Myocyte (in vitro differentiated cells): Measurements from ENCODE around the gene LCN1. TPM values are rescaled to one million over a fixed set of nuclear protein-coding genes. Genes with fewer than 3 reads are reported as not detected.
"Not testable (repeated sequence)": the region's sequence is repeated elsewhere in the genome, so short reads cannot be mapped to it uniquely, and the experiment has no call there.

Source experiments
- DNase-seq: peaks from one replicate; pipeline ENCODE4 v3.0.0-alpha.2; 2012; ENCODE audit warnings: low read depth
- total RNA-seq: library from RNA; depleted of rRNA; stranded (reverse); fragments of >200 nt; gene quantifications from 2 replicates; pipeline ENCODE4 v1.2.3, GENCODE V29; 2014

The LCN1 gene
- total RNA-seq, 1 donor from 2014 or later: not detected

DNA sequence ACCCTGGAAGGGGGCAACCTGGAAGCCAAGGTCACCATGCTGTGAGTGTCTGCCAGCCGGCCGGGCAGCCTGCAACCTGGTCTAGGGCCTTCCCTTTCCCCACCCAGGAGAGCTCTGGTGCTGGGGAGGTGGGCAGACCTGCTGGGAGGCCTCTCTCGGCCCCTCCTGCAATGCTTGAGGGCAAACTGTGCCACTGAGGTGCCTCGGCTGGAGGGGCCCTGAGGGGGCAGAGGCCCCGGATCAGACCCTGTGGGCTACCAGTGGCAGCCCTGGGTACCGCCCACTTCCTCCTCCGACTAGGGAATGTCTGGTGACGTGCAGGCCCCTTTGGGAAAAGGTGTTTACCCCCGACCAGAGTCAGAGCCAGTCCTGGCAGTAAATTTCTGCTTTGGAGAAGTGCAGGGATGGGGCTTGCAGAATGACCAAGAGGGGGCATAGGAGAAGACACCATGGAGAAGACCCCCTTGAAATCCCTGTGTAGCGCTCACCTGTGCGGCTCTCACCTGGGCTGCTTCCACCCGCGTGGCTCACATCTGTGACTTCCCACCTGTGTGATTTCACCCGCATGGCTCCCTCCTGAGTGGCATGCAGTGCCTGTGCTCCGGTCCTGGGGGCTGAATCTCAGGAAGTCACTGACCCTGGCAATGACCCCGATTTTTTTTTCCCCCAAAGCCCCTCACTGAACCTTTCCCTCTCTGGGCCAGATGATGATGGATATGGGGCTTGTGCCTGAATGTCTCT, 1.1 kb downstream of the LCN1 start:
- DNase-seq: no peak

DNA sequence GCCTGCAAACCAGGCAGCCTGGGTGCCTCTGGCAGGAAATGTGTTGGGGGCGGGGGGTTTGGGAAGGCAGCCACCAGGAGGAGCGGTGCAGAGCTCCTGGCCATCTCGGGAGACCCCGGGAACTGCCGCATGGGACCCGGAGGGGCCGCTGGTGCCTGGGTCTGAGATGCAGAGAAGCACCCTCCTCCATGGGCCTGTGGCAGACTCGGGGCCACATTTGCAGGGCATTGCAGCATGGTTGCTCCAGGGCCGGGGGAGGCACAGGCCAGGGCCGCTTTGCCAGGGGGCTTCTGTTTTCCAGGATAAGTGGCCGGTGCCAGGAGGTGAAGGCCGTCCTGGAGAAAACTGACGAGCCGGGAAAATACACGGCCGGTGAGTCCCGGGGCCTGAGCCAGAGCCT, 1.7 kb downstream of the LCN1 start:
- no peak for DNase-seq

DNA sequence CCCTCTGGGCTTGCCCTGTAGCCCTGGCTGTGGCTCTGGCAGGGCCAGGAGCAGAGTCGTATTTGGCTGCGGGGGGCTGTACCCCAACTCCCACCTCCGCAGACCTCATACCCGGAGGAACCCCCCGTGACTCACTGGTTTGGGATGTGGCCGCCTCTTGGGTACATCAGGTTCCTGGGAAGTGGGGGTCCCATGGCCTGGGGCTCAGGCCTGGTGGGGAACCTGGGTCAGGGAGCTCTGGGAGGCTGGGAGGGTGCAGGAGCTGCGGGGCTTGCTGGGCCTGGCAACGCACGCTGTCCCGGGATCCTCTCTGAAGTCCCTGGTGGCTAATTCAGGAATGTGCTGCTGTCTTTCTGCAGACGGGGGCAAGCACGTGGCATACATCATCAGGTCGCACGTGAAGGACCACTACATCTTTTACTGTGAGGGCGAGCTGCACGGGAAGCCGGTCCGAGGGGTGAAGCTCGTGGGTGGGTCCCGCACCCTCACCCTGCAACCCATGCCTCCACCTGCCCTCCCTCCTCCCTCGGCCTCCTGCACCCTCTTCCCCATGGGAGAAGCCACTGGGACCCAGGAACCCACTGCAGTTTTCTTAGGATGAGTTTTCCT, 2.4 kb downstream of the LCN1 start:
- no peak for DNase-seq

DNA sequence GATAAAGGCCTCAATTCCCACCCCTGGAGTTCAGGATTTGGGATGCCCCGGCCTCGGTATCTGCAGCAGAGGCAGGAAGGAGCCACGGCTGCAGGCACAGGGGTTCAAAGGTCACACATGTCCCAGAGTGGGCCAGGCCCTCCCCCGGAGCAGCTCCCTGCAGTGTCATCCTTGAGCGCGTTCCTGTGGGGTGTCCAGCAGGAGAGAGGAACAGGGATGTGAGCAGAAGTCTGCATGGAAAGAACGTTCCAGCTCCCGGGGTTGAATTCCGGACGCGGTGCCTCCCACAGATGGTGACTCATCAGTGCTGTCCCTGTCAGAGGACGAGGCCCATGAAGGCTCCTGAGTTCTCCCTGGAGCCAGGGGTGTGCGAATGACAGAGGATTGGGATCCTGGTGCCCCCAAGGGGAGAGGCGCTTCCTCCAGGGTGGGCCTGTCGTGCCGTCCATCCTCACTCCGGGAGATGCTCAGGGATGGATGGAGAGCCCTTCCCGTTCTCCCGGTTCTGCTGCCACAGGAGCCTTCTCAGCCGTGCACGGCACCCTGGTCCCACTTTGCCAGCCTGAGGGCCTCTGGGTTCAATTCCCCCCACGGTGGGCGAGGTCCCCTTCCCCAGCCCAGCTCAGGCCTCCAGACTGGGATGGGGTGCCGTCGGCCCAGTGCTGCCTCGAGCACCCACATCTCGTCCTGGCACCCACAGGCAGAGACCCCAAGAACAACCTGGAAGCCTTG, 3.1 kb downstream of the LCN1 start:
- peak; percentile 33 for DNase-seq

DNA sequence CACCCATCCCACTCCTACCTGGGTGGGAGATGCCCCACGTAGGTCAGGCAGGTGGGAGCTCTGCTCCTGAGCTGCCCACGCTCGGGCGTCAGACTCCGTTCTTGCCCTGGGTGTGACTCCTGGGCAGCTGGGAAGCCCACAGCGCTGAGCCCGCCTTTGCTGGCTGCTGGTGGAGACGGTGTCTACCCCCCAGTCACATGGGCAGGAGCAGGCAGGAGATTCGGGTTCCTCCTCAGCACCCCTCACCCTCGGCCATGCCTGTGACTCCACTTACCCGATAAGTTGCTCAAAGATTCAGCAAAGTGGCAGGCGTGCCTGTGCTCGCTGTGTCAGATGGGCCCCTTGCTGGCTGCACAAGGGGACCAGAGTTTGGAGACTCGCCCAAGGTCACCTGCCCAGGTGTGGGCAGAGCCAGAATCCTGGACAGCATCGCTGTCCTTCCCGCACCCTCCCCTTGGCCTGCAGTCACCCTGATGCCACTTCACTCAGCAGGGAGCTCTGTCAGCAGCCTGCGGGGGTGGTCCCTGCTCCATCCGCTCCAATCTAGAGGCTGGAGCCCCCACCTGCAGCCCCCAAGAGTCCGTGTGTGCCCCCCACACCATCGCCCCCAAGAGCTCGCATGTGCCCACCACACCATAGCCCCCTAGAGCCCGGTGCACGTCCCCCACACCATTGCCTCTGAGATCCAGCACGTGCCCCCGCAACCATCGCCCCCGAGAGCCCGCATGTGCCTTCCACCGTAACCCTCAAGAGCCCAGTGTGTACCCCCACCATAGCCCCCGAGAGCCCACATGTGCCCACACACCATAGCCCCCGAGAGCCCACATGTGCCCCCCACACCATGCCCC, 4.2 kb downstream of the LCN1 start:
- no peak for DNase-seq

DNA sequence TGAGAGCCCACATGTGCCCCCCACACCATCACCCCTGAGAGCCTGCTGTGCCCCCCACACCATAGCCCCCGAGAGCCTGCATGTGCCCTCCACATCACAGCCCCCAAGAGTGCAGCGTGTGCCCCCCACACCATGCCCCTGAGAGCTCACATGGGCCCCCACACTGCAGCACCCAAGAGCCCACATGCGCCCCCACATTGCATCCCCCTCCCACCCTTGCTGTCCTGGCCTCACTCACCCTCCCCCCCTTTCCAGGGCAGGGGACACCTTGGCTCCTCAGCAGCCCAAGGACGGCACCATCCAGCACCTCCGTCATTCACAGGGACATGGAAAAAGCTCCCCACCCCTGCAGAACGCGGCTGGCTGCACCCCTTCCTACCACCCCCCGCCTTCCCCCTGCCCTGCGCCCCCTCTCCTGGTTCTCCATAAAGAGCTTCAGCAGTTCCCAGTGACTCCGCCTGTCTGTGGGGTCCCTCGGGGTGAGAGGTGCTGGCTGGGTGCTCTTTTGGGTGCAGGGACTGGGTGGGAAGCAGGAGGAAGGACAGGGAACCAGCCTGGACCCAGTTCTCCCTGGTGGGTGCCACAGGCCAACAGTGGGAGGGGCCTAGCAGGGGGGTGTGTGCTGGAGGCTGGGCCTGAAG, 5.0 kb downstream of the LCN1 start:
- no peak for DNase-seq

DNA sequence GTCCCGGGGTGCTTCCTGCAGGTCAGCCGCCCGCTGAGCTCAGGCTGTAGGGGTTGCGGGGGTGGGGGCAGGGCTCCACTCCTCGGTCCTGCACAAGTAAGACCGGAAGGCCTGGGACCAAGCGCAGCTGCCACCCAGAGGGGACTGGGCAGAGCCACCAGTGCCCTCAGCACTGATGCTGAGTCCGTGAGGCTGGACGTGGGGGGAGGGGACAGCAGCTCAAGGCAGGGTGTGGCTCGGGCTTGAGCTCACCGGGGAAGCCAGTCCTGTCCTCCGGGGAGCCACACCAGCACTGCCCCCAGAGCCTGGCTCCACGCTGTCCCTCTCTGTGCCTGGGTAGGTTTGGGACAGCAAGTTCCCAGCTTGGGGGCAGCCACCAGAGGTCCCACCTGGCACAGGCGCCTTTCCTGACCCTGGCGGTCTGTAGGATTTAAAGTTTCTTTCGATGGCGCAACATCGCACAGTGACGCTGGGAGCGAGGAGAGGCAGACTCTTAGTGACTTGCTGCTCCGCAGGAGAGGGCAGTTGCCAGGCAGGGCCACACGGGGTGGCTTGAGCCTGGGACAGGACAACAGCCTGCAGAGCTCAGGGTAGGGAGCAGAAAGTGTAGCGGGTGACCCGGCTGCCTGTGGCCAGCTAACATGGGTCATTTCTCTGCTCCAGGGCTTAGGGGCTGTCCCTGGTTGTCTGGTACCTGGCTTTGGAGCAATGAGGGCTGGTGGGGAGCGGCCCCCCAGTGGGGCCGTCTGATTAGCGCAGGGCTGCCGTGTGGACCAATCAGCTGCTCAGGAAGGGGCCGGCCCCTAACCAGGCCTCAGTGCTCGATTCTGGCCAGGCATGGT, 5.7 kb downstream of the LCN1 start:
- DNase-seq: no peak

DNA sequence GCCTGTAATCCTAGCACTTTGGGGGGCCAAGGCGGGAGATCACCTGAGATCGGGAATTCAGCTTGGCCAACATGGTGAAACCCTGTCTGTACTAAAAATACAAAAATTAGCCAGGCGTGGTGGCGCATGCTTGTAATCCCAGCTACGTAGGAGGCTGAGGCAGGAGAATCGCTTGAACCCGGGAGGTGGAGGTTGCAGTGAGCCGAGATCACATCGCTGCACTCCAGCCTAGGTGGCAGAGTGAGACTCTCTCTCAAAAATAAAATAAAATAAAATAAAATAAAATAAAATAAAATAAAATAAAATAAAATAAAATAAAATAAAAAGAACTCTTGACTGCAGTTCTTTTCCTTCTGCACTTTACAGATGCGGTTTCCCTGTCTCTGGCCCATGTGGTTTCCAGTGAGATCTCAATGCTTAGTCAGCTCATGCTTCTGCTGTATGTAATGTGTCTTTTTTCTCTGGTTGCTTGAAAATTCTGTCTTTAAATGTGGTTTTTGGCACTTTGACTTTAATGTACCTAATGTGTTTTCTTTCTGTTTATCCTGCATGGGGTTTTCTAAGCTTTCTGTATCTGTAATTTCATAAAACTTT, 7.7 kb downstream of the LCN1 start:
- not testable (repeated sequence) for DNase-seq

DNA sequence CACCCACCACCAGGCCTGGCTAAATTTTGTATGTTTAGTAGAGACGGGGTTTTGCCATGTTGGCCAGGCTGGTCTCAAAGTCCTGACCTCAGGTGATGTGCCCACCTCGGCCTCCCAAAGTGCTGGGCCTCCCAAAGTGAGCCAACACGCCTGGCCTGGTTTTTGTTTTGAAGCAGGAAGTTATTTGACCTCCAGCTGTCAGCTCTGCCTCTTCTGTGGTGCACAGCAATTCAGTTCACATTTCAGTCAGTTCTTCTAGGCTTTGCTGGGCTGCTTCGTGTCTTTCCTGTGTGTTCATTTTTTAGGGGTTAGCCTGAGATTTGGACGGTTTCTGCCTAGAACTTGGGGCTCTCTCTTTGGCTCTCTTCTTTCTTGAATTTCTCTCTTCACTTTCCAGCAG, 8.9 kb downstream of the LCN1 start:
- DNase-seq: no peak

DNA sequence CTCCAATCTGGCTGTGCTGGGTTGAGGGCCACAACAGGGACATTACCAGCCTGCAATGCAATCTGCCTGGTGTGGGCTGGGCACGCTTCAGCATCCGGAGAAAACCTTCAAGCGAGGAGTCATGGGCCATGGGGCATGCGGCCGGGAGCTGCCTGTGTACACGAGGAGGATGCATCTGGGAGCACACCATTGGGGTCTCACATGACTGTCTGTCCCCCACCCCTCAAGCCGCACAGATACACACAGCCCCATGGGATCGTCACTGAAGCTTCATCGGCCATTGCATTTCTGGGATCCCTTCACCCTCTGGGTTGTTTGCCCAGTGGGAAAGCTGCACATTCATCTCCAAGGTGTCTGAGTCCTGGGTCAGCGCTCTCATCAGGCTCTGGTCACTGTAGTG, 9.9 kb downstream of the LCN1 start:
- no peak for DNase-seq

DNA sequence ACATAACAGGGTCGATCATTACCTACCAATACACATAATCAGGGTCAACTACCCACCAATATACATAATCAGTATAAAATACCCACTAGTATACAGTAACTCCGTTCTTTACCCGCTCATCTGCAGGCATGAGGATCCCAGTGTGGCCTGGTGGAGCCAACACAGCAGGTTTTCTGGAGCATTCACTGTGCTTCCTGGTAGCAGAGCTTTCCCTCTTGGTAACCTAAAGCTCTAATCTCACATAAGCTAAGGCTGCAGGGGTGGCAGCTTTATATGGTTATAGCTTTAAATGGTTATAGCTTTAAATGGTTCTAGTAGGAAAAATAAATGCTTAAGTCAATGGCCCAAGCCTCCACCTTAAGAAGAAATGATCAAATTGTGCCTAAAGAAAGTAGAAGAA, 11.9 kb downstream of the LCN1 start:
- DNase-seq: no peak

DNA sequence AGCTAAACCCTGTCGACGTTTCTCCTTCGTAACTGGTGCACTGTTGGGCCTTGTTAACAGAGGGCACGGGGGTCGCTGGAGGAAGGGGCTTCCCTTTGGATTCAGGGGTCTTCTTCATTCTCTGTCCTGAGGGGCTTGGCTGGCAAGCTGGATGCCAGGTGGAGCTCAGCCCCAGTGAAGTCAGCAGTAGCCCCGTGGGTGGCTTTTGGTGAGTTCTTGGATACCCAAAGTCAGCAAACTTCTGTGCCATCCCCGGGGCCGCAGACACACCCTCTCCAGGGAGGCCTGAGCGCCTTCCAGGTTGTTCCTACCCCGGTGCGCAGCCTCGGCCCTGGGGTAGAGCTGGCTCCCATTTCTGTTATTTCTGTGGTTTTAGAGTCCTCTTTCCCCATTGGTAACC, 12.4 kb downstream of the LCN1 start:
- DNase-seq: no peak

DNA sequence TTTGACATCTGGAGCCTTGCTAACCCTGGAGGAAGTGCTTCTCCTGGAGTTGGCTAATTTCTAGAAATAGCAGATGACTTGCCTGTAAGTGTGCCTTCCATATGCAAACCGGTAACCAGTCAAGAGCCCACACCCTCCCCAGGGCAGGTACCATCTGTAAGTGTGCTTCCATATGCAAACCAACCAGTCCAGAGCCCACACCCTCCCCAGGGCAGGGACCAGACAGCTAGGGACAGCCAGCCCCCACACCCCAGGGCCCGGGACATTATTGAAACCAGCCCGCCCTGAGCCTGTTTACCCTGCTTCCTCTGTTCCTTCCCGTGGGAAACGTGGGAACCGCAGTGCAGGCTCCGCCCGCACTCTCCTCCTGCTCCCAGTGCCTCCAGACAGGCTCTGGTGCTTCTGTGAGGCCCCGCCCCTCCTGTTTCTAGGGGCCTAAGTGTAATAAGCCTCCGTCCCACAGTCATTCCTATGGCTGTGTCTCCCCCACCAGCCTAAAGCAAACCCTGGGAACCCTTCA, 13.0 kb downstream of the LCN1 start:
- DNase-seq: not testable (repeated sequence)

DNA sequence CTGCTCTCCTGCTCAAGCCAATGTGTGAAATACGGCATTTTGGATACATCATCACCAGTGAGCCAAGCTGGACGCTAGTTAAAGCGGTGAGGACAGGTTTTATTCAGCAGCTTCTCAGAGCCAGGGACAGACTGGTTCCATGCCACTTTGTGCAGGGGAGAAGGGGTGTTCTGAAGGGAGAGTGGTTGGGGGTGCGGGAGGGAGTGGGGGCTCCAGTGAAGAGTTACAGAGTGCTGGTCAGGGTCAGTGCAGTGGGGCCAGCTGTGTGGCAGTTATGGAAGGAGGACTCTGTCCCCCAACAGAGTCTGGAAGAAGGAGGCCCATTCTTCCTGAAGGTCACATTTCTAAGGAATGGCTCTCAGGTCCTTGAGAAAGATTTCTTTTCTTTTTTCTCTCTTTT, 13.6 kb downstream of the LCN1 start:
- DNase-seq: not testable (repeated sequence)

DNA sequence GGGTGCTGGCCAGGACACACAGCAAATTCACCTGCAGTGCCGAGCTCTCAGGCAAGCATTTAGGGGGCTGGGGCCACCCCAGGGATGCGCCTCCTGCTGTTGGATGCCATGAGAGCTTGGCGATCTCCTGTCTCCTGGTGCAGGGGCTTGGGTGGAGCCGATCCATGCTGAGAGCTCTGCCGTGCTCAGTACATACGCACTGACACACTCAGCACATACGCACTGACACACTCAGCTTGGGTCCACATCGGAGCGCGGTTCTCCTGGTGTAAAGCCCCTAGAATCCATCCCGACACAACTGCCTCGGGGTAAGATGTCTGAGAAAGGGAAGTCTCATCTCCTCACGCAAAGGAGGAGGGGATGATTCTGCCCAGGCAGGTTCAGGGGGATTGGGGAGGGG, 14.4 kb downstream of the LCN1 start:
- not testable (repeated sequence) for DNase-seq

DNA sequence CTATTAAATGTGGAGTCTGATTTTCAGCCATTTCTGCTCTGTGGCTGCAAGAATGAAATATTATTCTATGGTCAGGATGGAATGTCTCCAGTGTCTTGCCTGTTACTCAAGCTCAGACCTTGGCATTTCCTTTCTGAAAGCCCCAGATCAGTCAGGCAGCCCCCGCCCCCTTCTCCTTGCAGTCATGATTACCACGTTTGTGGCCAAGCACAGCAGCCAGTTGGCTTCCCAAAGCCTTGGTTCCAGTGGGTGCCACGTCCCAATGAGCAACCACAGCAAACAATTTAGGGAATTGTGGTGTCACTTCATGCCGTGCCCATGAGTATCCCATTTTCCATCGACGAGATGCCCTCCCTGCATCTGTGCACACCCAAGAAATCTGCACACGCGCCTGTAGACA, 15.0 kb downstream of the LCN1 start:
- peak; percentile 33 for DNase-seq

DNA sequence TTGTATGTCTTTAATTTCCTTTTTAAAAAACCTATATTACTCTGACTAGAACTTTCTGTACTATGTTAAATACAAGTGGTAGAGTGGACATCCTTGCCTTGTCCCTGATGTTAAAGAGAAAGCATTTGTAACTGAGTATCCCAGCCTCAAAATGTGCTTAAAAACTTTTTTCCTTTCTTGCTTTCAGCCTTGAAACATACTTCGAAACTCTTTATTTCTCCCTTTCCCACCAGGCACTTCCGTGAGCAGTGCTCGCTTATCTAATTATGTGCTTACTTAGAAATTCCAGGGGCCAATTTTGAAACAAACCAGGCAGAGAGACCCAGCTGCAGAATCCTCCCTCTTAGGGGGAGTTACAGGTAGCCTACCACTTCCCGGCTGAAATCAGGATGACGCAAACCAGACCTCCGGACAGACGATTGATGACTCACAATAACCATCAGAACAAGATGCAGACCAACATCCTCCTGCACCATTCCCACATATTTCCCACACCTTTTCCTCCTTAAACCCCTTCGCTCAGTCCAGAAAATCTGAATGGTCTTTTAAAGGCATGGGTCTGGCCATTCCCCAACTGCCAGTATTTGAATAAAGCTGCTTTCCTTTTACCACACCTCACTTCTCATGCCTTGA, 22.1 kb downstream of the LCN1 start:
- DNase-seq: not testable (repeated sequence)

DNA sequence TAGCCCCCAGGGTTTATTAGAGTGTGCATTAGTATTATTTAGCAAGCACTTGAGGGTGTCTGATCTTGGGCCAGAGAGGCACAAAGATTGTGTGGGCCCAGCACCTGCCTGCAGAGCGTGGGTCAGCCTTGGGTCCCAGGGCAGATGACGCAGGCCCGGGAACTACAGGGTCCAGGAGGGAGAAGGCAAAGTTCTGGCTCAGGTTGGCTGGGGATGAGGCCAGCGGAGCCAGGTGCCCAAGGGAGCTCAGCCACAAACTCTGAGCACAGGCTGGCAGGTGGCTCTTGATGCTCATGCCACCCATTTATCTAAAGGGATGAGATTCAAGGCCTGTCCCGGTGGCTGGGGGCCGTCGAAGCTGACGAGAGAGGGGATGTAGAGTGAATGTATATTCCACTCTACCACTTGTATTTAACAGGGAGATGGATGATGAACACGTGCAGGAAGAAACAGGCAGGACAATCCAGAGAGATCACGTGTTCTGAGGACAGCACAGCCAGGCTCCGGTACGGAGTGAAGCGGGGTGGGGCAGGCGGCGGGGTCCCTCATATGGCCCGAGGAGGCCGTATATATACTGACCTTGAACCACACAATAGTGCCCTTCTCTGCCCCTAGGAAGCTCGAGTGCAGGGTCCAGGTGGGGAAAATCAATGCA, 23.9 kb downstream of the LCN1 start:
- DNase-seq: no peak
